Measurements from ENCODE around the gene PRSS16.
"Not testable (repeated sequence)": the region's sequence is repeated elsewhere in the genome, so short reads cannot be mapped to it uniquely, and the experiment has no call there.

The PRSS16 gene

GRCh38 chr6:27247133-27247836 is at the start of gene PRSS16:
TSS of gene PRSS16 (plus strand) at chr6:27247701. CDS start at chr6:27247738, 37 bp downstream.
- no peak for DNase-seq

- no peak for DNase-seq
These were observed 41.9 kb upstream of the PRSS16 start for GRCh38 chr6:27205375-27206278.

GRCh38 chr6:27206806-27207205 is 40.7 kb upstream of the PRSS16 start:
- no peak for DNase-seq

GRCh38 chr6:27208042-27208441 is 39.5 kb upstream of the PRSS16 start:
- no peak for DNase-seq

GRCh38 chr6:27209196-27209595 is 38.3 kb upstream of the PRSS16 start:
- no peak for DNase-seq

GRCh38 chr6:27209659-27210269 is 37.7 kb upstream of the PRSS16 start:
- no peak for DNase-seq

- DNase-seq: not testable (repeated sequence)
These were observed 34.4 kb upstream of the PRSS16 start for GRCh38 chr6:27213091-27213517.

GRCh38 chr6:27213544-27214125 is 33.9 kb upstream of the PRSS16 start:
- no peak for DNase-seq

GRCh38 chr6:27214126-27214601 is 33.3 kb upstream of the PRSS16 start:
- DNase-seq: no peak

GRCh38 chr6:27216874-27217273 is 30.6 kb upstream of the PRSS16 start:
- DNase-seq: no peak

GRCh38 chr6:27222971-27223370 is 24.5 kb upstream of the PRSS16 start:
- not testable (repeated sequence) for DNase-seq

GRCh38 chr6:27224729-27225128 is 22.8 kb upstream of the PRSS16 start:
- DNase-seq: no peak

- DNase-seq: no peak
These were observed 18.5 kb upstream of the PRSS16 start for GRCh38 chr6:27228963-27229477.

GRCh38 chr6:27230758-27231111 is 16.8 kb upstream of the PRSS16 start:
- DNase-seq: no peak

GRCh38 chr6:27234576-27234975 is 12.9 kb upstream of the PRSS16 start:
- no peak for DNase-seq

- no peak for DNase-seq
These were observed 10.3 kb upstream of the PRSS16 start for GRCh38 chr6:27237089-27237803.

- DNase-seq: no peak
These were observed 9.2 kb upstream of the PRSS16 start for GRCh38 chr6:27238010-27238983.

GRCh38 chr6:27239258-27239657 is 8.2 kb upstream of the PRSS16 start:
- DNase-seq: no peak

- DNase-seq: no peak
These were observed 6.1 kb upstream of the PRSS16 start for GRCh38 chr6:27241443-27241842.

- DNase-seq: no peak
These were observed 4.8 kb upstream of the PRSS16 start for GRCh38 chr6:27242589-27243265.
